DOHH2 (cell line): ENCODE data around the gene ARCN1.

Experiments
- H3F3A ChIP-seq: fragments of 200-600 bp; sonication (generic), shearing (Covaris generic); 2 replicates; pipeline ENCODE4 v1.6.0; 2016; ENCODE audit warnings: antibody characterized with exemption, mild to moderate bottlenecking; ENCODE audit not compliant: control insufficient read depth, insufficient read depth
- H3K27ac ChIP-seq: fragments of 200-600 bp; sonication (generic); 2 replicates; pipeline ENCODE4 v1.5.1; 2014; ENCODE audit warnings: low read depth, mild to moderate bottlenecking, low read length, moderate library complexity
- H3K27me3 ChIP-seq: fragments of 200-600 bp; sonication (generic); 2 replicates; pipeline ENCODE4 v1.6.1; 2014; ENCODE audit warnings: mild to moderate bottlenecking, low read length, mixed read lengths; ENCODE audit not compliant: control insufficient read depth
- H3K36me3 ChIP-seq: fragments of 200-600 bp; sonication (generic); 2 replicates; pipeline ENCODE4 v1.6.1; 2014; ENCODE audit warnings: mild to moderate bottlenecking, low read length, moderate library complexity, mixed read lengths; ENCODE audit not compliant: control insufficient read depth
- H3K4me1 ChIP-seq: fragments of 200-600 bp; sonication (generic); 2 replicates; pipeline ENCODE4 v1.6.1; 2014; ENCODE audit warnings: mild to moderate bottlenecking, low read length, mixed read lengths; ENCODE audit not compliant: control insufficient read depth
- H3K4me2 ChIP-seq: fragments of 200-600 bp; sonication (generic); 2 replicates; pipeline ENCODE4 v1.6.0; 2014; ENCODE audit warnings: mild to moderate bottlenecking, low read length, moderate library complexity
- H3K4me3 ChIP-seq: fragments of 200-600 bp; sonication (generic); 2 replicates; pipeline ENCODE4 v1.5.1; 2014; ENCODE audit warnings: mild to moderate bottlenecking, low read length, mixed read lengths
- H3K79me2 ChIP-seq: fragments of 200-600 bp; sonication (generic); 2 replicates; pipeline ENCODE4 v1.6.1; 2014; ENCODE audit warnings: mild to moderate bottlenecking, low read length, mixed read lengths; ENCODE audit not compliant: control insufficient read depth
- H3K9me2 ChIP-seq: fragments of 200-600 bp; sonication (generic); replicated peaks from 2 replicates; pipeline ENCODE4 v1.6.1; 2014; ENCODE audit warnings: mild to moderate bottlenecking, low read length, mixed read lengths; ENCODE audit not compliant: control insufficient read depth
- H3K9me3 ChIP-seq: fragments of 200-600 bp; sonication (generic); 2 replicates; pipeline ENCODE4 v1.6.1; 2014; ENCODE audit warnings: antibody characterized with exemption, low read length, mixed read lengths; ENCODE audit not compliant: control insufficient read depth, insufficient read depth
- H4K20me1 ChIP-seq: fragments of 200-600 bp; sonication (generic); 2 replicates; pipeline ENCODE4 v1.6.0; 2014; ENCODE audit warnings: low read depth, mild to moderate bottlenecking, antibody characterized with exemption, low read length, moderate library complexity; ENCODE audit not compliant: control insufficient read depth, insufficient read depth
- CTCF ChIP-seq: fragments of 200-600 bp; sonication (generic); IDR thresholded peaks from one replicate; pipeline ENCODE4 v1.5.1; 2014; ENCODE audit warnings: antibody characterized with exemption, mild to moderate bottlenecking, low read depth, low read length; ENCODE audit not compliant: poor library complexity, severe bottlenecking
- EZH2phosphoT487 ChIP-seq: fragments of 200-600 bp; sonication (generic); IDR thresholded peaks from 2 replicates; pipeline ENCODE4 v1.6.1; 2017; ENCODE audit warnings: borderline replicate concordance, mild to moderate bottlenecking, antibody characterized with exemption, low read length, moderate library complexity, mixed read lengths

Gene ARCN1

GRCh38 chr11:118635642-118636041 lies 63.4 kb downstream of the ARCN1 start:
- Histone ChIP-seq H3K27ac (no peak overlapping the region), H3K36me3 (no peaks in the 10 kb centered on the region), H4K20me1 (no peaks in the 10 kb centered on the region), H3K4me3 (no peak overlapping the region), H3K27me3 (peaks cover 11% of the 10 kb centered on the region), H3K4me2 (no peak overlapping the region), H3K9me2 (no peaks in the 10 kb centered on the region), H3F3A (no peaks in the 10 kb centered on the region), H3K4me1 (no peaks in the 10 kb centered on the region), H3K79me2 (no peaks in the 10 kb centered on the region), H3K9me3 (no peaks in the 10 kb centered on the region)
- TF ChIP-seq EZH2phosphoT487 (no peak), CTCF (no peak)

- H3K9me3 ChIP-seq, result no peaks in the 10 kb centered on the region
- H3K27ac ChIP-seq, result no peak overlapping the region
- H3K79me2 ChIP-seq, result no peaks in the 10 kb centered on the region
- no peak overlapping the region for H3K4me2 ChIP-seq
- H3K4me1 ChIP-seq, result no peaks in the 10 kb centered on the region
- no peaks in the 10 kb centered on the region for H3F3A ChIP-seq
- no peak overlapping the region for H3K4me3 ChIP-seq
- no peak for TF ChIP-seq EZH2phosphoT487
- TF ChIP-seq CTCF, result no peak
- H3K27me3 ChIP-seq, result peaks cover 11% of the 10 kb centered on the region
- no peaks in the 10 kb centered on the region for H4K20me1 ChIP-seq
- H3K36me3 ChIP-seq, result no peaks in the 10 kb centered on the region
- H3K9me2 ChIP-seq, result no peaks in the 10 kb centered on the region
Measured at GRCh38 chr11:118636569-118637290, 64.5 kb downstream of the ARCN1 start.

- H3K27ac ChIP-seq, result no peak overlapping the region
- no peaks in the 10 kb centered on the region for H3K79me2 ChIP-seq
- TF ChIP-seq EZH2phosphoT487 (no peak), CTCF (no peak)
- no peaks in the 10 kb centered on the region for H3K9me2 ChIP-seq
- H3K4me1 ChIP-seq, result no peaks in the 10 kb centered on the region
- H4K20me1 ChIP-seq, result no peaks in the 10 kb centered on the region
- no peaks in the 10 kb centered on the region for H3K9me3 ChIP-seq
- H3K36me3 ChIP-seq, result no peaks in the 10 kb centered on the region
- peaks cover 8% of the 10 kb centered on the region for H3K27me3 ChIP-seq
- H3F3A ChIP-seq, result no peaks in the 10 kb centered on the region
- no peak overlapping the region for H3K4me2 ChIP-seq
- no peak overlapping the region for H3K4me3 ChIP-seq
Measured at GRCh38 chr11:118638726-118639125, 66.5 kb downstream of the ARCN1 start.
